Measurements from ENCODE around the gene FBP2. TPM values are rescaled to one million over a fixed set of nuclear protein-coding genes. Genes with fewer than 3 reads are reported as not detected.

Gene FBP2
- total and polyA plus RNA-seq, 4 donors, result 0.02 to 0.88 TPM; not detected in 2

DNA sequence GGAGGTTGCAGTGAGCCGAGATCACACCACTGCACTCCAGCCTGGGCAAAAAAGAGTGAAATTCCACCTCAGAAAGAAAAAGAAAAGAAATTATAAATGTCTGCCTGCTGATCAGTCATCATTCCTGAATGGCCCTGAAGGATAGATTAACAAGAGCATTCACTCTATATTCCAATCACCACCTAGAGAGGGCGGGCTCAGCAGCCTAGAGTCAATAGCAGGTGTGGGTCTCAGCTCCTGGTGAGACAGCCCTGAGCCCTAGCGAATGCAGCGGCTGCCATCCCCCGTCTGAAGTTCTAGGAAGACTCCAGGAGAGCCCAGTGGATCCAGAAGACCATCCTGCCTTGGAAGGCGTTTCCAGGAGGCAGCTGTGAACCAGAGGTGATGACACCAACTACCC, 33.7 kb upstream of the FBP2 start:
- 93 to 94% methylated on average over 6 of the region's 6 CpGs for WGBS, 2 donors
- no peak overlapping the region for H3K4me3 ChIP-seq
- H3K9me3 ChIP-seq (ENCODE audit: control insufficient read depth in 4 of 4, insufficient read depth in 3 of 4, low read length in 3 of 4), result no peaks in the 10 kb centered on the region
- TF ChIP-seq, protein P1, sequence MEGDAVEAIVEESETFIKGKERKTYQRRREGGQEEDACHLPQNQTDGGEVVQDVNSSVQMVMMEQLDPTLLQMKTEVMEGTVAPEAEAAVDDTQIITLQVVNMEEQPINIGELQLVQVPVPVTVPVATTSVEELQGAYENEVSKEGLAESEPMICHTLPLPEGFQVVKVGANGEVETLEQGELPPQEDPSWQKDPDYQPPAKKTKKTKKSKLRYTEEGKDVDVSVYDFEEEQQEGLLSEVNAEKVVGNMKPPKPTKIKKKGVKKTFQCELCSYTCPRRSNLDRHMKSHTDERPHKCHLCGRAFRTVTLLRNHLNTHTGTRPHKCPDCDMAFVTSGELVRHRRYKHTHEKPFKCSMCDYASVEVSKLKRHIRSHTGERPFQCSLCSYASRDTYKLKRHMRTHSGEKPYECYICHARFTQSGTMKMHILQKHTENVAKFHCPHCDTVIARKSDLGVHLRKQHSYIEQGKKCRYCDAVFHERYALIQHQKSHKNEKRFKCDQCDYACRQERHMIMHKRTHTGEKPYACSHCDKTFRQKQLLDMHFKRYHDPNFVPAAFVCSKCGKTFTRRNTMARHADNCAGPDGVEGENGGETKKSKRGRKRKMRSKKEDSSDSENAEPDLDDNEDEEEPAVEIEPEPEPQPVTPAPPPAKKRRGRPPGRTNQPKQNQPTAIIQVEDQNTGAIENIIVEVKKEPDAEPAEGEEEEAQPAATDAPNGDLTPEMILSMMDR (IDR thresholded peaks at IDR 0.05; ENCODE audit: control extremely low read depth, extremely low read depth), result no peak
- H3K27ac ChIP-seq (ENCODE audit: low read depth in 1 of 2, low read length in 1 of 2), result no peak overlapping the region
- no peak overlapping the region for H3K9ac ChIP-seq (ENCODE audit: insufficient read depth in 1 of 2, low read length in 2 of 2)
- H3K36me3 ChIP-seq (ENCODE audit: control insufficient read depth in 4 of 4, insufficient read depth in 4 of 4, low read length in 4 of 4), result peaks cover 0 to 3% (median 0%) of the 10 kb centered on the region in 4 donors
- peaks cover 0 to 27% (median 11%) of the 10 kb centered on the region in 5 donors for H3K4me1 ChIP-seq (ENCODE audit: control insufficient read depth in 5 of 5, insufficient read depth in 5 of 5, low read length in 5 of 5)
- no peaks in the 10 kb centered on the region for H3K27me3 ChIP-seq (ENCODE audit: control insufficient read depth in 3 of 3, insufficient read depth in 3 of 3, low read length in 2 of 3)
- ATAC-seq (ENCODE audit: insufficient read depth, low FRiP score), result no peak
- DNase-seq, result no peak

DNA sequence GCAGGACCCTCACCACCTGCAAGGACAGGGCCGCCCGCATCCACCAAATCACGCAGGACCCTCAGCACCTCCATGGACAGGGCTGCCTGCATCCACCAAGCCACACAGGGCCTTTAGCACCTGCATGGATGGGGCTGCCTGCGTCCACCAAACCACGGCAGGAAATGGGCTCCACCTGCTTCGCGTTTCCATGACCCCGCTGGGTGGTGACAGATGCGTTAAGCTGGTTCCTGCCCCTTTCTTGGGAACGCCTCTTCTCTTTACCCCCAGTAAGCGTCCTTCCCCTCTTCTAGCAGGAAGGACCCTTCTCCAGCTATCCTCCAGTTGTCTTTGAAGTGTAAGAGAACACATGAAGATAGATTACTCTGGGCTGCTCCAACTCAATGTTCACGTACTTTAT, 32.2 kb upstream of the FBP2 start:
- Histone ChIP-seq H3K4me1 (ENCODE audit: control insufficient read depth in 5 of 5, insufficient read depth in 5 of 5, low read length in 5 of 5) (peaks cover 0 to 22% (median 6%) of the 10 kb centered on the region in 5 donors), H3K4me3 (no peak overlapping the region), H3K36me3 (ENCODE audit: control insufficient read depth in 4 of 4, insufficient read depth in 4 of 4, low read length in 4 of 4) (peaks cover 0 to 3% (median 0%) of the 10 kb centered on the region in 4 donors), H3K9ac (ENCODE audit: insufficient read depth in 1 of 2, low read length in 2 of 2) (no peak overlapping the region), H3K27me3 (ENCODE audit: control insufficient read depth in 3 of 3, insufficient read depth in 3 of 3, low read length in 2 of 3) (no peaks in the 10 kb centered on the region), H3K9me3 (ENCODE audit: control insufficient read depth in 4 of 4, insufficient read depth in 3 of 4, low read length in 3 of 4) (no peaks in the 10 kb centered on the region), H3K27ac (ENCODE audit: low read depth in 1 of 2, low read length in 1 of 2) (no peak overlapping the region)
- ATAC-seq (ENCODE audit: insufficient read depth, low FRiP score) (no peak), DNase-seq (no peak)
- WGBS, 2 donors, result 62 to 73% methylated on average over 12 of the region's 12 CpGs
- TF ChIP-seq, protein P1 (IDR thresholded peaks at IDR 0.05; ENCODE audit: control extremely low read depth, extremely low read depth), result no peak

DNA sequence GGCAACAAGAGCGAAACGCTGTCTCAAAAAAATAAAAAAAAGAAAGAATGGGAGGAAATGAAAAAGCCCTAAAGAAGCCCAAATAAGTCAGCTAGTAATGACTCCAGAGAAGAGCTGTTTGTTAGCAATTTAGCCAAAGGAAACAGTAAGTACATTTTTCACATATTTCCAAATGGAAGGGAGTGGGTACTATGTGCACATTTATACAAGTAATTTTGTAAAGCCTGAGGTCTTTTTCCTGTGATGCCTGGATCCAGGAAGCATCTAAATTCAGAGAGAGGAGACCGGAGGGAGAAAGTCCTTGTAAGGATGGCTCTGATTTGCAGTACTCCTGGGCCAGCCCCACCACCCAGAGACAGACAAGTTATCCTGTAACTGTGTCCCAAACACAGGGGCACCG, 31.0 kb upstream of the FBP2 start:
- 72 to 81% methylated on average over 4 of the region's 4 CpGs for WGBS, 2 donors
- Histone ChIP-seq H3K9ac (ENCODE audit: insufficient read depth in 1 of 2, low read length in 2 of 2) (no peak overlapping the region), H3K27ac (ENCODE audit: low read depth in 1 of 2, low read length in 1 of 2) (peak overlapping the region in 1 of 2 donors; percentile 4), H3K27me3 (ENCODE audit: control insufficient read depth in 3 of 3, insufficient read depth in 3 of 3, low read length in 2 of 3) (no peaks in the 10 kb centered on the region), H3K4me1 (ENCODE audit: control insufficient read depth in 5 of 5, insufficient read depth in 5 of 5, low read length in 5 of 5) (peaks cover 0 to 17% (median 6%) of the 10 kb centered on the region in 5 donors), H3K36me3 (ENCODE audit: control insufficient read depth in 4 of 4, insufficient read depth in 4 of 4, low read length in 4 of 4) (peaks cover 0 to 5% (median 0%) of the 10 kb centered on the region in 4 donors), H3K4me3 (no peak overlapping the region), H3K9me3 (ENCODE audit: control insufficient read depth in 4 of 4, insufficient read depth in 3 of 4, low read length in 3 of 4) (peaks cover 0 to 2% (median 0%) of the 10 kb centered on the region in 4 donors)
- DNase-seq (no peak), ATAC-seq (ENCODE audit: insufficient read depth, low FRiP score) (no peak)
- TF ChIP-seq, protein P1 (IDR thresholded peaks at IDR 0.05; ENCODE audit: control extremely low read depth, extremely low read depth), result no peak

DNA sequence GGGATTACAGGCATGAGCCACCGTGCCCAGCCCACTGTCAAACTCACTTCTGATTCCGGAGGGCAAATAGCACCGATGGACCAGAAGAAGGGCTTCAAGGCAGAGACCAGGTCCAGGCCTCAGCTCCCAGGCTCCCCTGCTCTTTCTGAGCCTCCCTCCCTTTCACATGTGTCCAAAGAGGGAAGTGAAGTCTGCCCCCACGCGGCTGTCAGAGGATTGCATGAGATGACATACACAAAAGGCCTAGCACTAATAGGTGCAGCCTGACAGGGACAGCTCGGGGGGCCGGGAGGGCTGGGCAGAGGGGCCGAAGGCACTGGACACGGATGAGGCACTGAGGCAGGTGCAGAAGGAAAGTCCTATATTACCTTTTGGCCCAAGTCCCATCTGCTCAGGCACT, 29.6 kb upstream of the FBP2 start:
- Histone ChIP-seq H3K27me3 (ENCODE audit: control insufficient read depth in 3 of 3, insufficient read depth in 3 of 3, low read length in 2 of 3) (no peaks in the 10 kb centered on the region), H3K27ac (ENCODE audit: low read depth in 1 of 2, low read length in 1 of 2) (no peak overlapping the region), H3K9me3 (ENCODE audit: control insufficient read depth in 4 of 4, insufficient read depth in 3 of 4, low read length in 3 of 4) (peaks cover 0 to 2% (median 0%) of the 10 kb centered on the region in 4 donors), H3K4me1 (ENCODE audit: control insufficient read depth in 5 of 5, insufficient read depth in 5 of 5, low read length in 5 of 5) (peaks cover 0 to 28% (median 13%) of the 10 kb centered on the region in 5 donors), H3K9ac (ENCODE audit: insufficient read depth in 1 of 2, low read length in 2 of 2) (no peak overlapping the region), H3K4me3 (no peak overlapping the region), H3K36me3 (ENCODE audit: control insufficient read depth in 4 of 4, insufficient read depth in 4 of 4, low read length in 4 of 4) (peaks cover 0 to 5% (median 0%) of the 10 kb centered on the region in 4 donors)
- no peak for ATAC-seq (ENCODE audit: insufficient read depth, low FRiP score)
- TF ChIP-seq, protein P1 (IDR thresholded peaks at IDR 0.05; ENCODE audit: control extremely low read depth, extremely low read depth), result no peak
- 78 to 80% methylated on average over 9 of the region's 9 CpGs for WGBS, 2 donors
- DNase-seq, result peak; percentile 35 to 55 (median 51)
